Measurements from ENCODE around the gene MAMDC4.

GRCh38 chr9:136806631-136807201, 45.4 kb upstream of the MAMDC4 start:
- TF ChIP-seq CTCF (IDR thresholded peaks at IDR 0.05) = no peak
- TF ChIP-seq REST (IDR thresholded peaks at IDR 0.05; ENCODE audit: insufficient read depth in 1 of 2, low read depth in 2 of 2, low read length in 1 of 2) = no peak
- TF ChIP-seq TCF7L2 (IDR thresholded peaks at IDR 0.05; ENCODE audit: low read depth, low read length) = no peak
